Measurements from ENCODE around the gene EIF4G2. TPM values are rescaled to one million over a fixed set of nuclear protein-coding genes. Genes with fewer than 3 reads are reported as not detected.

Gene EIF4G2
- total RNA-seq, 1 donor: 1,093 TPM

GRCh38 chr11:10752061-10752460, 56.7 kb downstream of the EIF4G2 start:
- no peak for DNase-seq (ENCODE audit: low read depth)
- TF ChIP-seq, protein P1, sequence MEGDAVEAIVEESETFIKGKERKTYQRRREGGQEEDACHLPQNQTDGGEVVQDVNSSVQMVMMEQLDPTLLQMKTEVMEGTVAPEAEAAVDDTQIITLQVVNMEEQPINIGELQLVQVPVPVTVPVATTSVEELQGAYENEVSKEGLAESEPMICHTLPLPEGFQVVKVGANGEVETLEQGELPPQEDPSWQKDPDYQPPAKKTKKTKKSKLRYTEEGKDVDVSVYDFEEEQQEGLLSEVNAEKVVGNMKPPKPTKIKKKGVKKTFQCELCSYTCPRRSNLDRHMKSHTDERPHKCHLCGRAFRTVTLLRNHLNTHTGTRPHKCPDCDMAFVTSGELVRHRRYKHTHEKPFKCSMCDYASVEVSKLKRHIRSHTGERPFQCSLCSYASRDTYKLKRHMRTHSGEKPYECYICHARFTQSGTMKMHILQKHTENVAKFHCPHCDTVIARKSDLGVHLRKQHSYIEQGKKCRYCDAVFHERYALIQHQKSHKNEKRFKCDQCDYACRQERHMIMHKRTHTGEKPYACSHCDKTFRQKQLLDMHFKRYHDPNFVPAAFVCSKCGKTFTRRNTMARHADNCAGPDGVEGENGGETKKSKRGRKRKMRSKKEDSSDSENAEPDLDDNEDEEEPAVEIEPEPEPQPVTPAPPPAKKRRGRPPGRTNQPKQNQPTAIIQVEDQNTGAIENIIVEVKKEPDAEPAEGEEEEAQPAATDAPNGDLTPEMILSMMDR (IDR thresholded peaks at IDR 0.05; ENCODE audit: insufficient read depth, low read depth, low read length): no peak
- H3K4me3 ChIP-seq (ENCODE audit: low read depth, low read length): peak overlapping the region; percentile 96

- TF ChIP-seq, protein P1 (IDR thresholded peaks at IDR 0.05; ENCODE audit: insufficient read depth, low read depth, low read length): no peak
- DNase-seq (ENCODE audit: low read depth): no peak
- H3K4me3 ChIP-seq (ENCODE audit: low read depth, low read length): peak overlapping the region; percentile 96
Observed at GRCh38 chr11:10751581-10751940, 57.2 kb downstream of the EIF4G2 start.

GRCh38 chr11:10750838-10751580, 57.7 kb downstream of the EIF4G2 start, which contains the start of gene CTR9:
CTR9 (plus strand) TSS chr11:10751246; CDS start chr11:10751413, 167 bp downstream.
- DNase-seq (ENCODE audit: low read depth): peak; percentile 95
- TF ChIP-seq, protein P1 (IDR thresholded peaks at IDR 0.05; ENCODE audit: insufficient read depth, low read depth, low read length): peak; percentile 11
- H3K4me3 ChIP-seq (ENCODE audit: low read depth, low read length): peak within 1 kb of the TSS; percentile 96

DNA sequence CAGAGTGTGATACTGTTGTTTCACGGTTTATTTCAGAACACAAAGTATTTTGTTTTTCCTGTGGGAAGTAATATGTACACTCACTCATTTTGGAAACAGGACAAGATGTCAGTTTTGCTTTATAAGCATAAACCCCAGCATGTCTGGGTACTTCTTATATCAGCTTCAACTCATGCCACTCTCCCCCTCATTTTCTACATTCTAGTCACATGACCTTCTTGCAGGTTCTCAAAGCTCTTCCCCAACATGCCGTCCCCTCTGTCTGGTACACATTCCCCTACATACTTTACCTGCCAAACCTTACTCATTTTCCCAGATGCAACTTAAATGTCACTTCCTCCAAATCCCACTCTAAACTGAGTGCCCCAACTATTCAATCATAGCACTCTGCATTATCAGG, 59.2 kb downstream of the EIF4G2 start:
- TF ChIP-seq, protein P1 (IDR thresholded peaks at IDR 0.05; ENCODE audit: insufficient read depth, low read depth, low read length): no peak
- H3K4me3 ChIP-seq (ENCODE audit: low read depth, low read length): no peak overlapping the region
- no peak for DNase-seq (ENCODE audit: low read depth)

GRCh38 chr11:10747733-10748132, 61.0 kb downstream of the EIF4G2 start:
- TF ChIP-seq, protein P1 (IDR thresholded peaks at IDR 0.05; ENCODE audit: insufficient read depth, low read depth, low read length): no peak
- no peak overlapping the region for H3K4me3 ChIP-seq (ENCODE audit: low read depth, low read length)
- DNase-seq (ENCODE audit: low read depth): no peak

Small RNA genes within 50 kb of the gene (small RNA-seq; reads per million reads assigned to genes)
- gene SNORD97: not detected

Other genes starting within 250 kb of the EIF4G2 start
- gene LYVE1, start 240.3 kb downstream of the EIF4G2 start, total RNA-seq: under 0.01 TPM in 1 of 2 replicates, not detected in the other
- 66.0 and 89.4 TPM in 2 replicates for gene IRAG1, start 115.2 kb downstream of the EIF4G2 start, total RNA-seq
- gene CTR9, start 57.7 kb downstream of the EIF4G2 start, total RNA-seq: 20.6 and 36.7 TPM in 2 replicates
- 22.5 and 31.1 TPM in 2 replicates for gene ZBED5, start 49.1 kb upstream of the EIF4G2 start, total RNA-seq